ENCODE measurements around the gene ATAD1.

Gene ATAD1

DNA sequence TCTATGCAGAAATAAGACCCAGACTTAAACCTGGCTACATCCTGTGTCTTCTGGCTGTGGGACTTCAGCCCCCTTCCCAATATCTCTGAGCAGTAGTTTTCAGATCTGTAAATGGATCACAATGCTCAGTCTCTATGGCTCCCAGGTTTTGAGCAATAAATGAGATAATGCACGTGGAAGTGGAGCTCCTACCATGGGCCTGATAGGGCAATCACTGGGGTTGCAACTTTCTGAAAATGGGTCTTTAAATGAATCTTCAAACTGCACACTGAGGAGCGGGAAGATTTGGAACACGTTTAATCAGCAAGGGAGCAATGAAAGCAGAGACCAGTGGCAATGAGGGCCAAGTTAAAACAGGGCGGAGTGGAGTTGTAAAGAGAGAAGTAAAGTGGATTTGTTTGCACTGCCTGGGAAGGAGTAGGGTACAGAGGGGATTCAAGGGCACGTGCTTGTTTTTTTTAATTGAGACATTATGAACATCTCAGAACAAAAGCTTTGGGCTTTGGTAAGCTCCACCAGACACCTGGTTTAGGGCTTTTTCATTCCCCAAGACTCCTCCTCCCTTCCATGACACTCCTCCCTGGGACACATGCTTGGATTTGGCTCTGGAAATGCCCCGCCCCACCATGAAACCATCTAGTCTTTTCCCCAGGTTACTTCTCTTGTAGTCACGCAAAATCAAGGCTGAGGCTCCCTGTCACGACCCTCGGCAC is 115.6 kb downstream of the ATAD1 start:
- no peaks in the 10 kb centered on the region for H3K4me1 ChIP-seq (ENCODE audit: insufficient read depth, low read length)
- no peak overlapping the region for H3K4me3 ChIP-seq (ENCODE audit: low read length)
- H3K36me3 ChIP-seq (ENCODE audit: insufficient read depth, low read depth, low read length) = no peaks in the 10 kb centered on the region
- no peaks in the 10 kb centered on the region for H3K9me3 ChIP-seq (ENCODE audit: insufficient read depth, low read depth, low read length)
- no peak overlapping the region for H3K27ac ChIP-seq (ENCODE audit: low read length)
- no peak overlapping the region for H3K9ac ChIP-seq (ENCODE audit: low read depth, low read length)
- H3K27me3 ChIP-seq (ENCODE audit: insufficient read depth, low read length) = no peaks in the 10 kb centered on the region
